ENCODE data around the gene SNX6.

- TF ChIP-seq, protein P1, sequence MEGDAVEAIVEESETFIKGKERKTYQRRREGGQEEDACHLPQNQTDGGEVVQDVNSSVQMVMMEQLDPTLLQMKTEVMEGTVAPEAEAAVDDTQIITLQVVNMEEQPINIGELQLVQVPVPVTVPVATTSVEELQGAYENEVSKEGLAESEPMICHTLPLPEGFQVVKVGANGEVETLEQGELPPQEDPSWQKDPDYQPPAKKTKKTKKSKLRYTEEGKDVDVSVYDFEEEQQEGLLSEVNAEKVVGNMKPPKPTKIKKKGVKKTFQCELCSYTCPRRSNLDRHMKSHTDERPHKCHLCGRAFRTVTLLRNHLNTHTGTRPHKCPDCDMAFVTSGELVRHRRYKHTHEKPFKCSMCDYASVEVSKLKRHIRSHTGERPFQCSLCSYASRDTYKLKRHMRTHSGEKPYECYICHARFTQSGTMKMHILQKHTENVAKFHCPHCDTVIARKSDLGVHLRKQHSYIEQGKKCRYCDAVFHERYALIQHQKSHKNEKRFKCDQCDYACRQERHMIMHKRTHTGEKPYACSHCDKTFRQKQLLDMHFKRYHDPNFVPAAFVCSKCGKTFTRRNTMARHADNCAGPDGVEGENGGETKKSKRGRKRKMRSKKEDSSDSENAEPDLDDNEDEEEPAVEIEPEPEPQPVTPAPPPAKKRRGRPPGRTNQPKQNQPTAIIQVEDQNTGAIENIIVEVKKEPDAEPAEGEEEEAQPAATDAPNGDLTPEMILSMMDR (IDR thresholded peaks at IDR 0.05 in 2 of 3, conservative IDR thresholded peaks at IDR 0.05 in 1 of 3; ENCODE audit: control insufficient read depth in 2 of 3, extremely low read depth in 1 of 3, insufficient read depth in 1 of 3, low read depth in 3 of 3, low read length in 3 of 3), result no peak
- no peak for TF ChIP-seq POLR2A (IDR thresholded peaks at IDR 0.05; ENCODE audit: low read depth, low read length)
- TF ChIP-seq YY1 (IDR thresholded peaks at IDR 0.05; ENCODE audit: low read depth, low read length), result no peak
- no peak for TF ChIP-seq BRCA1 (IDR thresholded peaks at IDR 0.05; ENCODE audit: low read depth, low read length)
- no peak for TF ChIP-seq CEBPB (IDR thresholded peaks at IDR 0.05; ENCODE audit: borderline replicate concordance in 1 of 2, low read depth in 2 of 2, low read length in 2 of 2)
- TF ChIP-seq MYC (IDR thresholded peaks at IDR 0.05; ENCODE audit: insufficient read depth, insufficient read length, insufficient replicate concordance, low read length, severe bottlenecking), result no peak
- no peak for TF ChIP-seq IKZF1 (conservative IDR thresholded peaks at IDR 0.05)
- no peak for TF ChIP-seq TCF12 (IDR thresholded peaks at IDR 0.05; ENCODE audit: low read depth, low read length)
- no peak for TF ChIP-seq HDAC6 (IDR thresholded peaks at IDR 0.05; ENCODE audit: unreplicated experiment)
- no peak for TF ChIP-seq BCL11A (IDR thresholded peaks at IDR 0.05; ENCODE audit: low read depth, low read length)
- TF ChIP-seq RAD21 (IDR thresholded peaks at IDR 0.05; ENCODE audit: insufficient read depth, low read depth, low read length), result no peak
Observed at GRCh38 chr14:34629344-34629656, 648 bp downstream of the SNX6 start.
